Muscle of leg (tissue), 16 donors: Measurements from ENCODE around the gene UBTD1. TPM values are rescaled to one million over a fixed set of nuclear protein-coding genes. Genes with fewer than 3 reads are reported as not detected.

Experiments used
- DNase-seq: peaks from one replicate; pipeline ENCODE4 v3.0.0; 2013
- H3K27ac ChIP-seq: one replicate; pipeline ENCODE4 v1.5.1; 2013; ENCODE audit warnings: mild to moderate bottlenecking, low read length, control low read depth
- H3K27me3 ChIP-seq: one replicate; pipeline ENCODE4 v1.6.1; 2013; ENCODE audit warnings: low read length; ENCODE audit not compliant: control insufficient read depth, insufficient read depth
- H3K36me3 ChIP-seq: one replicate; pipeline ENCODE4 v1.6.1; 2013; ENCODE audit warnings: low read length; ENCODE audit not compliant: control insufficient read depth, insufficient read depth
- H3K4me1 ChIP-seq: one replicate; pipeline ENCODE4 v1.6.1; 2013; ENCODE audit warnings: low read length; ENCODE audit not compliant: control insufficient read depth, insufficient read depth
- H3K4me3 ChIP-seq: one replicate; pipeline ENCODE4 v1.5.1; 2013; ENCODE audit warnings: low read length, control low read depth
- H3K9me3 ChIP-seq: replicated peaks from 2 replicates; pipeline ENCODE4 v1.6.1; 2013; ENCODE audit warnings: low read depth, low read length; ENCODE audit not compliant: control insufficient read depth
- WGBS: methylation state at CpG from one replicate; pipeline ENCODE4 v1.1.5; 2013; ENCODE audit warnings: missing lambda C conversion rate; ENCODE audit not compliant: insufficient coverage; 5-methylcytosine and 5-hydroxymethylcytosine counted together
- long read RNA-seq, 11 donors: transcript quantifications; one replicate each; lab custom pipeline, GENCODE V29; 2026
- polyA plus RNA-seq, 8 donors: library from polyadenylated mRNA; unstranded; fragments of 120-200 nt; gene quantifications; one replicate each; pipeline versions ENCODE4 v1.2.1 to v1.2.3, GENCODE V29; 2013; ENCODE audit warnings: inconsistent platforms in 1 of 8, low replicate concordance in 1 of 8; ENCODE audit not compliant: insufficient read length in 8 of 8, insufficient read depth in 1 of 8
- total RNA-seq: library from RNA; stranded (reverse); fragments of 120-200 nt; gene quantifications from one replicate; pipeline ENCODE4 v1.2.4, GENCODE V29; 2013

Gene UBTD1, protein sequence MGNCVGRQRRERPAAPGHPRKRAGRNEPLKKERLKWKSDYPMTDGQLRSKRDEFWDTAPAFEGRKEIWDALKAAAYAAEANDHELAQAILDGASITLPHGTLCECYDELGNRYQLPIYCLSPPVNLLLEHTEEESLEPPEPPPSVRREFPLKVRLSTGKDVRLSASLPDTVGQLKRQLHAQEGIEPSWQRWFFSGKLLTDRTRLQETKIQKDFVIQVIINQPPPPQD
- total RNA-seq (10.6 TPM), polyA plus RNA-seq (10 to 100 TPM; 13.0 to 18.9 (median 14.8) TPM)
- long read RNA-seq, donor 1, transcript UBTD1-201 (3 exons, 1,706 nt): major isoform, 6 of 6 reads
- long read RNA-seq, donor 1, partial matches to known transcripts: 0 of 6 reads
- long read RNA-seq, donor 1, other reads (novel, unspliced or antisense): 0 of 6 reads
- long read RNA-seq, donor 2, partial matches to known transcripts: 0 of 1 reads
- long read RNA-seq, donor 2, other reads (novel, unspliced or antisense): 0 of 1 reads
- long read RNA-seq, donor 3, transcript UBTD1-201 (3 exons, 1,706 nt): major isoform, 20 of 20 reads
- long read RNA-seq, donor 3, partial matches to known transcripts: 0 of 20 reads
- long read RNA-seq, donor 3, other reads (novel, unspliced or antisense): 0 of 20 reads
- long read RNA-seq, donor 4, partial matches to known transcripts: 0 of 4 reads
- long read RNA-seq, donor 4, other reads (novel, unspliced or antisense): 0 of 4 reads
- long read RNA-seq, donor 5, transcript UBTD1-201 (3 exons, 1,706 nt): major isoform, 14 of 14 reads
- long read RNA-seq, donor 5, partial matches to known transcripts: 0 of 14 reads
- long read RNA-seq, donor 5, other reads (novel, unspliced or antisense): 0 of 14 reads
- long read RNA-seq, donor 6, transcript UBTD1-201 (3 exons, 1,706 nt): major isoform, 21 of 21 reads
- long read RNA-seq, donor 6, partial matches to known transcripts: 0 of 21 reads
- long read RNA-seq, donor 6, other reads (novel, unspliced or antisense): 0 of 21 reads
- long read RNA-seq, donor 7, transcript UBTD1-201 (3 exons, 1,706 nt): major isoform, 10 of 10 reads
- long read RNA-seq, donor 7, partial matches to known transcripts: 0 of 10 reads
- long read RNA-seq, donor 7, other reads (novel, unspliced or antisense): 0 of 10 reads
- long read RNA-seq, donor 8, partial matches to known transcripts: 0 of 4 reads
- long read RNA-seq, donor 8, other reads (novel, unspliced or antisense): 0 of 4 reads
- long read RNA-seq, donor 9, transcript UBTD1-201 (3 exons, 1,706 nt): major isoform, 7 of 7 reads
- long read RNA-seq, donor 9, partial matches to known transcripts: 0 of 7 reads
- long read RNA-seq, donor 9, other reads (novel, unspliced or antisense): 0 of 7 reads
- long read RNA-seq, donor 10, transcript UBTD1-201 (3 exons, 1,706 nt): major isoform, 5 of 5 reads
- long read RNA-seq, donor 10, partial matches to known transcripts: 0 of 5 reads
- long read RNA-seq, donor 10, other reads (novel, unspliced or antisense): 0 of 5 reads
- long read RNA-seq, donor 11, partial matches to known transcripts: 6 of 10 reads
- long read RNA-seq, donor 11, other reads (novel, unspliced or antisense): 0 of 10 reads

DNA sequence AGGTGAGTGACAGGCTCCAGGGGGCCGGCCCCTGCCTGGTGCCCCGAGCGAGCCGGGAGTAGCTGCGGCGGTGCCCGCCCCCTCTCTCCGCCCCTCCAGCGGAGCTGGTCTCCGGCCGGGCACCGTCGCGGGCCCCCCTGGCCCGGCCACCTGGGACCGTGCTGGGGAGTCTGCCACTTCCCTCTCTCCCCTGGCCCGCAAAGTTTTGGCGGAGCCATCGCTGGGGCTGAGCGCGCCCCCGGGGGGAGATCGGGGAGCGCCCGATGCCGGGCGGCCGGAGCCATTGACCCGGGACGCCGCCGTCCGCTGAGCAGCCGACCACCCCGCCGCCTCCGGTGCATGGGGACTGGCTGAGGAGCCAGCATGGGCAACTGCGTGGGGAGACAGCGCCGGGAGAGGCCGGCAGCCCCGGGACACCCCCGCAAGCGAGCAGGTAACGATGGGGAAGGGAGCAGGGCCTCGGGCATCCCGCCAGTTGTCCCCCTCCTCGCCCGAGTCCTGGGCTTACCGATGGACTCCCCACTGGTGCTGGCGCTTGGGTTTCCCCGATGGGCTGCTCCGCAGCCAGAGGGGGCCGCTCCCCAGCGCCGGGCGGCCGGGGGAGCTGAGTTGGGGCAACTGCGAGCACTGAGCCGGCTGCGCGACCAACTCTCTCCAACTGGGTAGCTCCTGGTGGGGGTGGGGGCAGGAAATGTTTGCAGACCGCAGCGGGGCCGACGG lies at the start of gene UBTD1:
UBTD1 (plus strand) TSS at position 84 of the 720 bp plus-strand sequence; CDS start at position 364, 280 bp downstream.
- DNase-seq: peak; percentile 60
- H3K4me3 ChIP-seq: peak within 1 kb of the TSS; percentile 77
- H3K4me1 ChIP-seq: peaks cover 22% of the 10 kb centered on the region
- peaks cover 2% of the 10 kb centered on the region for H3K36me3 ChIP-seq
- peaks cover 2% of the 10 kb centered on the region for H3K27me3 ChIP-seq
- no peaks in the 10 kb centered on the region for H3K9me3 ChIP-seq
- under 1% methylated on average over 66 of the region's 66 CpGs for WGBS
- peak within 1 kb of the TSS; percentile 96 for H3K27ac ChIP-seq

DNA sequence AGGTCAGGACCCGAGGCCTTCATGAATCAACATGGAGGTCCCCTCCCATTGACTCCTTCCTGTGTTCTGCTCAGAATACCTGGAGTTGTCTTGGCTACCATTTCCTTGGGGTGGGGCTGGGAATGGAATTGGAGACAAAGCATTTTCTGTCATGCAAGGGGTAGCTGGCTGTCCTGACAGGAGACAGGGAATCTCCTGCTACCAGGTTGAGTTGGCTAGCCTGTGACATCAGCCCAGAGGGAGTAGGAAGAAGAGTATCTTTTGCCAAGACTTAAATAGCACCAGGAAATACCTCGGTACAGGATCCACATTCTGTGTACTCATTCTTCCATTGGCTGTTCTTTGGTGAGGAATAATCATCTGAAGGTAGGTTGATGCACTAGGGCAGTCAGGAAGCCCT lies 47.9 kb upstream of the UBTD1 start:
- DNase-seq: no peak
- Histone ChIP-seq H3K36me3 (peaks cover 47% of the 10 kb centered on the region), H3K4me1 (peaks cover 26% of the 10 kb centered on the region), H3K9me3 (no peaks in the 10 kb centered on the region), H3K27ac (no peak overlapping the region), H3K27me3 (no peaks in the 10 kb centered on the region), H3K4me3 (no peak overlapping the region)
- WGBS: no CpG with 5 or more reads among the region's 2 CpGs

DNA sequence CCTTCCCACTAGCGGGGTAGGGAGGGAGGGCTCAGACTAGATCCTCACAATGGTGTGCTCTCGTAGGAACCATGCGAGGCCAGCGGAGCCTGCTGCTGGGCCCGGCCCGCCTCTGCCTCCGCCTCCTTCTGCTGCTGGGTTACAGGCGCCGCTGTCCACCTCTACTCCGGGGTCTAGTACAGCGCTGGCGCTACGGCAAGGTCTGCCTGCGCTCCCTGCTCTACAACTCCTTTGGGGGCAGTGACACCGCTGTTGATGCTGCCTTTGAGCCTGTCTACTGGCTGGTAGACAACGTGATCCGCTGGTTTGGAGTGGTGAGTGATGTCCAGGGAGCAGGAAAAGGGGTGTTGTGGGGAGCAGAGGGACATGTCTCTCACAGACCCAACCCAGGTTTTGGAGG lies 47.1 kb upstream of the UBTD1 start:
- WGBS: 95% methylated on average over 14 of the region's 17 CpGs
- Histone ChIP-seq H3K27me3 (no peaks in the 10 kb centered on the region), H3K4me3 (no peak overlapping the region), H3K36me3 (peaks cover 55% of the 10 kb centered on the region), H3K9me3 (no peaks in the 10 kb centered on the region), H3K4me1 (peaks cover 24% of the 10 kb centered on the region), H3K27ac (no peak overlapping the region)
- DNase-seq: no peak

DNA sequence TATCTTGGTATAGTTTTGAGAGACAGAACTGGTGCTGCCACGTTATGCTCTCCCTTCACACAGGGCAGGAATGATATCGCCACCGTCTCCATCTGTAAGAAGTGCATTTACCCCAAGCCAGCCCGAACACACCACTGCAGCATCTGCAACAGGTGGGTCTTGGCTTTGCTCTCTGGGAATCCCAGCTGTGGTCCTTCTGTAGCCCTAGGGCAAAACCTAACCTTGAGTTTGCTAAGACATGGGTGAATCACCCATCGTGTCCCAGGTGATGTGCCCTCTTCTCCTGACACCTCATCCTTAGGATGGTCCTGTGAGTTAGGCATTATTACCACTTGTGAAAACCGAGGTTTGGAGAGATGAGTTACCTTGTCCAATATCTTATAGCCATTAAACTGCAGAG lies 46.4 kb upstream of the UBTD1 start:
- DNase-seq: no peak
- Histone ChIP-seq H3K4me3 (no peak overlapping the region), H3K4me1 (peaks cover 16% of the 10 kb centered on the region), H3K9me3 (no peaks in the 10 kb centered on the region), H3K27me3 (no peaks in the 10 kb centered on the region), H3K27ac (no peak overlapping the region), H3K36me3 (peaks cover 59% of the 10 kb centered on the region)
- 95% methylated on average over 4 of the region's 6 CpGs for WGBS

DNA sequence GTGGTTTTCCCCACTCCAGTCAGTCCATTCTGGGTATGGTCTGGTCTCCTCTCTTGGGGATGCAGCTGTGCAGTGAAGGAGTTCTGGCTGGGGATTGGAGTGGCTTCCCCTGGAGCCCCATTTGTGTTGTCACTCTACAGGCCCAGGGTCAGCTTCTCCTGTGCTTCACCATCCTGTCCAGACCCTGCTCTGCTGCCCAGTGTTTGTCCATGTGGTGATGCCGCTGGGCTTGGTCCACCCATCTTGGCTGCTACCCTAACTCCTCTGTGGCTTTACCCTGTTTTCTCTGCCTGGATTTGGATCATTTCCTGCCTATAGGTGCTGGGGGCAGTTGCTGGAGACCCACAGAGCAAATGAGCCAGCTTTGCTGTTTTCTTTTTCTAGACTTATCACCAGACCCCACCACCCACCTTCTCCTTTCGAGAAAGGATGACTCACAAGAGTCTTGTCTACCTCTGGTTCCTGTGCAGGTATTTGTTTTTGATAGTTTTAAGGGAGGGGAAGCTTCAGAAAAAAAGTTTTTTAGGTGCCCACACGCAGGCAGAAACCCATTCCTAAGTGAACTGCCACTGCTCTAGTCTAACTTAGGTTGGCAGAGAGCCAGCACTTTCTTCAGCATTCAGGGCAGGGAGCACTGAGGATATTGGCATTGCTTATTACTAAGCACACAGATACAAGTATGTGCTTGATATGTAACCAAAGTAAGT lies 44.2 kb upstream of the UBTD1 start:
- Histone ChIP-seq H3K36me3 (peaks cover 78% of the 10 kb centered on the region), H3K4me1 (peaks cover 11% of the 10 kb centered on the region), H3K9me3 (no peaks in the 10 kb centered on the region), H3K27me3 (no peaks in the 10 kb centered on the region), H3K27ac (no peak overlapping the region), H3K4me3 (no peak overlapping the region)
- WGBS: 100% methylated on average over 1 of the region's 3 CpGs
- DNase-seq: no peak

DNA sequence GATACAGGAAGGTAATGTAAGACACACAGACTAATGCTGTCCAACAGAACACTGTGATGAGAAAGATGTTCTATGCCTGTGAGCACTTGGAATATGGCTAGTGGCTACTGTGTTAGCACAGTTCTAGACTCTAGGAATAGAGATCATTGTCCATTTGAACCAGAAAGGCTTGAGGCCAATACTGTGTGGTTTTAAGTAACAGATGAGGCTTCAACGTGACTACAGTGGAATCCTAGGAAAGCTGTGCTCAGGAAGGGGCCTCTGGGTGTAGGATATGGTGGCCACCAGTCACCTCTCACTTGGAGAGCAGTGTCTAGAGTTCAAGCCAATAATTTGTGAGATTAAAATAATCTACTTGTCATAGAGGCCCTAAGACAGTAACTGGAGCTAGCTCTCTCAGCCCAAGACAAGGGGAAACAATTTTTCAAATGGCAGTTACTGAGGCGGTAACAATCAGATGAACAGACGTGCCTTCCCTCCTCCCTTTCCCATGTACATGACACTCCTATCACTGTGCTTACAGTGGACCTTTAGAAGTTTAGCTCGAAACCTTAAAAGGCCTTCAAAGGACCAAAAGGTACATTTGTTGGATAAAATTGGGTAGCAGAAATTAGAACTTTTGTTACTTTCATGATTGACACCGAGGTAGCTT lies 42.6 kb upstream of the UBTD1 start:
- Histone ChIP-seq H3K27ac (no peak overlapping the region), H3K4me1 (peaks cover 5% of the 10 kb centered on the region), H3K27me3 (no peaks in the 10 kb centered on the region), H3K9me3 (no peaks in the 10 kb centered on the region), H3K4me3 (no peak overlapping the region), H3K36me3 (peaks cover 87% of the 10 kb centered on the region)
- 52% methylated on average over 2 of the region's 5 CpGs for WGBS
- DNase-seq: no peak

DNA sequence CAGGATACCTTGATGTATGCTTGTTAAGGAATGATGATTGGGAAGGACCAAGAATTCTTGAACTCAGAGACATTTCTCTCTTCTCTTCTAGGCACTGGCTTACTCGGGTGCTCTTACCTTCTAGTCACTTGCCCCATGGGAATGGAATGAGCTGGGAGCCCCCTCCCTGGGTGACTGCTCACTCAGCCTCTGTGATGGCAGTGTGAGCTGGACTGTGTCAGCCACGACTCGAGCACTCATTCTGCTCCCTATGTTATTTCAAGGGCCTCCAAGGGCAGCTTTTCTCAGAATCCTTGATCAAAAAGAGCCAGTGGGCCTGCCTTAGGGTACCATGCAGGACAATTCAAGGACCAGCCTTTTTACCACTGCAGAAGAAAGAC lies 42.0 kb upstream of the UBTD1 start:
- Histone ChIP-seq H3K9me3 (no peaks in the 10 kb centered on the region), H3K4me3 (no peak overlapping the region), H3K27ac (no peak overlapping the region), H3K27me3 (no peaks in the 10 kb centered on the region), H3K4me1 (peaks cover 5% of the 10 kb centered on the region), H3K36me3 (peaks cover 89% of the 10 kb centered on the region)
- DNase-seq: no peak
- 69% methylated on average over 2 of the region's 3 CpGs for WGBS

DNA sequence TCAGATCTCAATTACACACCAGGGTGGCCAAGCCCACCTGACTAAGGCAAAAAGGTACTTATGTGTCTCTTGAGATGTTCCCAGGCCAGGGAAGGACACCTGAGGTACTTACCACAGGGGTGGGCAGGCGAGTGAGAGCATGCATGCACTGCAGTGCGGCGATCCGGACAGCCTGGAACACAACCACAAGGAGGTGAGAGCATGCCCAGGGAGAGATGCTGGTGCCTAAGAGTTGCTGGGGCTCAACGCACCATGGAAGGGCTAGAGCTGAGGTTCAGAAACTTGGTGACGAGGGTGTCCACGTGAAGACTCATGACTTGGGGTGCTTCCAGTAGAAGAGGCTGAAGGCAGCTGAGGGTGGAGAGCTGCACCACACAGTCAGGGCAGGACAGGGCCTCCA lies 39.6 kb upstream of the UBTD1 start:
- no peaks in the 10 kb centered on the region for H3K27me3 ChIP-seq
- peaks cover 93% of the 10 kb centered on the region for H3K36me3 ChIP-seq
- 96% methylated on average over 7 of the region's 7 CpGs for WGBS
- no peak overlapping the region for H3K4me3 ChIP-seq
- no peak overlapping the region for H3K27ac ChIP-seq
- no peaks in the 10 kb centered on the region for H3K9me3 ChIP-seq
- H3K4me1 ChIP-seq: peaks cover 5% of the 10 kb centered on the region
- DNase-seq: no peak
